Inflammatory macrophage treated with lipopolysaccharide for 4 hours (primary cell): ENCODE measurements around the gene NEDD4L.
"Not testable (repeated sequence)": the region's sequence is repeated elsewhere in the genome, so short reads cannot be mapped to it uniquely, and the experiment has no call there.

Experiments
- DNase-seq: peaks from one replicate; pipeline ENCODE4 v3.0.0-alpha.2; 2020

The NEDD4L gene

DNA sequence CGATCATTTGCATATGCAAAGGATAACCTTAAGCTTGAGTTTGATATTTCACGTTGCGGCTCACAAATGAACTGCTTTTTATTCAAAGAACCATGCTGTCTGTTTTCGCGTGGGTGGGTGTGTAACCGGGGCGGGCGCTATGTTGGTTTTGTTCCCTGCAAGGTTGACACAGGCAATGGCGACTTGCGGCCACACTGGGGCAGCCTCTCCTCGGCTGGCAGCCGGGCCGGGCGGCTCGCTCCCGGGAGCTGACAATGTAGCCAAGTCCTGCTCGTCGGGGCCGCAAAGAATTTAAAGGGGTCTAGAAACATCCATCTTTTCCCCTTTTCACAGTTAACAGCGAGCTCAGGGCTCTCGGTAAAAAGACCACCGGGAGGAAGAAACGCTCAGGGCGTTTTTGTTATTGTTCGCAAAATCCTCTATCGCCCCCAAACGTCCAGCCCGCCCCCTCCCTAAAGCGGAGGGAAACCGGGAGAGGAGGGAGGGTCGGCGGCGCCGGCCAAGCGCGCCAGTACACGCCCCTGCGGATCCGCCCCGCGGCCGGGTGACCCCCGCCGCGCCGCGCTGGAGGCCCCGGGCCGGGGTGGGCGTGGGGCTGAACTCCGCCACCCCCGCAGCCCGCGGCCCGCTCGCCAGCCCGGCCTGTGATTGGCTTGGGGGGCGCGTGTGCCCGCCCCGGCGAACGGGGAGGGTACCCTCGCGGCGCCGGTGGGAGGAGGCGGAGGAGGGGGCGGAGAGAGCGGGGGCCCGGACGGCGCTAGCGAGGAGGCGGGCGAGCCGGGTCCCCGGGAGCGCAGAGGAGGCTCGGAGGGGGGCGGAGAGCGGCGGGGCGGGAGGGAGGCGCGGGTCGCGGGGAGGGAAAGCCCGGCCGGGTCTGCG is at the start of gene NEDD4L:
Gene NEDD4L (plus strand): TSS at position 736 of the 879 bp plus-strand sequence. CDS start 435 bp downstream, outside the sequence.
- peak; percentile 92 for DNase-seq

DNA sequence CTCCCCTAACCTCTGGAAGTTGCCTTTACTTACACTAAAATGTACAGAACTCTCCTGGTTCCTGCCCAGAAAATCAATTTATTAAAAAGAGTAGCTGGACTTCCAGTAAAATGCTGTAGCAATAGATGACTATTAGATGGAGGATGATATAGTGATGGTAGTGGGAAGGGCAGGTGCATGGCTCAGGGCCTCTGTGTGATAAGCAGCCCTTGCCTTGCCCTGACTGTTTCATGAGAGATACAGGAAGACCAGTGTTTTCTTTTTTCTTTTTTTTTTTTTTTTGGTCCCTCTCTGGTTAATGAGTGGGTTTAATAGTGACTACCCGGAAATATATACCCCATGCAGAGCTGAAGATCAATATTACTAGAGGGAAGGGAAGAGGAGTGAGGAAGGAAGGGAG is 48.7 kb upstream of the NEDD4L start:
- no peak for DNase-seq

DNA sequence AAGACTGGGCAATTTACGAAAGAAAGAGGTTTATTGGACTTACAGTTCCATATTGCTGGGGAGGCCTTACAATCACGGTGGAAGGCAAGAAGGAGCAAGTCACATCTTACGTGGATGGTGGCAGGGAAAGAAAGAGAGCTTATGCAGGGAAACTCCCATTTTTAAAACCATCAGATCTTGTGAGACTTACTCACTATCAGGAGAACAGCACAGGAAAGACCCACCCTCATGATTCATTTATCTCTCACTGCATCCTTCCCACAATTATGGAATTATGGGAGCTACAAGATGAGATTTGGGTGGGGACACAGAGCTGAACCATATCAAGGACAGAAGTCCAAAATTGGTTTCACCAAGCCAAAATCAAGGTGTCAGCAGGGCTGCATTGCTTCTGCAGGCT is 47.1 kb upstream of the NEDD4L start:
- DNase-seq = not testable (repeated sequence)

DNA sequence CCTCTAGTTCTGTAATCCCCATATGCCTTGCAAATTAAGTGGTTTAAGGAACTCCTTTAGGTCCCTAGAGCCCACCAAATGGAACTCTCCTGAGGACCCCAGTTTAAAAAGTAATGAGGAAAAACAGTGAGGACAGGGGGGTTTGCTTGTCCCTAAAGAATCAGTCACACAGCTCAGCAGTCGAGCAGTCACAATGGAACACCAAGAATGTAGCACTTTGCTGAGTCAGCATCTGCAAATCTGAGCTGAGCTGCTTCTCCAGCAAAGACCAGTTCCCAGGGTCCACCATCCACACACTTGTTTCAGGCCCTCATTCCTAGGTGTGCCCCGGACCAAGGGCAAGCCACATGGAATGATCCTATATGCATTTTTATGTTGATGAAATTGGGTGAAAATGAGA is 46.2 kb upstream of the NEDD4L start:
- no peak for DNase-seq

DNA sequence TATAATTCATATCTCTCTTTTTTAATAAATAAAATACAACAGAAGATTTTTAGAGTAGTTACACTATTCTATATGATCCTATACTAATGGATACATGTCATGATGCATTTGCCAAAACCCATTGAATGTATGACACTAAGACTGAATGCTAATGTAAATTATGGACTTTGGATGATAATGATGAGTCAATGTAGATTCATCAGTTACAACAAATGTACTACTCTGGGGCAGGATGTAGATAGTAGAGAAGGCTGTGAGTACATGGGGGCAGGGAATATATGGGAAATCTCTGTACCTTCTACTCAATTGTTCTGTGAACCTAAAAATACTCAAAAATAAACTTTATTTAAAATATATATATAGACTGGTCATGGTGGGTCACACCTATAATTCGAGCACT is 45.6 kb upstream of the NEDD4L start:
- DNase-seq = no peak

DNA sequence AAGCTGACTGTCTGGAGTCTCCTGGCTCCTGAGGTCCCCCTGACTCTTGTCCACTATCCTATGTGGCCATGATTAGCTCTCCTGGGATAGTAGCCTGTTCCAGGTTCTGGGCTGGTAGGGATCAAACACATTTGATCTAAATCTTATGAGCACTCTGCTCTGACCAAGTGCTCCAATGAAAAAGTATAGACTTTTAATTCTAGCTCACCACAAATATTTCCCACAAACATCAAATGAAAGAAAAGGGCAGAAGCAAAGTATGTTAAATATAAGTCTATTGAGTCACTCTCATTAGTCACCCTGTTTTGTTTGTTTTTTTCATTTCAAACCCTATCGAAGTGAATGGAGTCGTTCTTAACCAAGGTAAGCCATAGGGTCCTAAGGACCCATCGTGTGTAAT is 39.7 kb upstream of the NEDD4L start:
- no peak for DNase-seq

DNA sequence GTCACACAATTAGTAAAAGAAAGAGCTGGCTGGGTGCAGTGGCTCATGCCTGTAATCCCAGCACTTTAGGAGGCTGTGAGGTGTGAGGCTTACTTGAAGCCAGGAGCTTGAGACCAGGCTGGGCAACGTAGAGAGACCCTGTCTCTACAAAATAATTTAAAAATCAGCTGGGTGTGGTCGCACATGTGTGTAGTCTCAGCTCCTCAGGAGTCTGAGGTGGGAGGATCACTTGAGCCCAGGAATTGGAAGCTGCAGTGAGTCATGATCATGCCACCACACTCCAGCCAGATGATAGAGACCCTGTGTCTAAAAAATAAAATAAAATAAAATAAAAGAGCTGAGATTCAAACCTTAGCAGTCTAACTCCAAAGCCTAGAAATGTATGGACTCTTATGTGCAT is 39.0 kb upstream of the NEDD4L start:
- DNase-seq = no peak

DNA sequence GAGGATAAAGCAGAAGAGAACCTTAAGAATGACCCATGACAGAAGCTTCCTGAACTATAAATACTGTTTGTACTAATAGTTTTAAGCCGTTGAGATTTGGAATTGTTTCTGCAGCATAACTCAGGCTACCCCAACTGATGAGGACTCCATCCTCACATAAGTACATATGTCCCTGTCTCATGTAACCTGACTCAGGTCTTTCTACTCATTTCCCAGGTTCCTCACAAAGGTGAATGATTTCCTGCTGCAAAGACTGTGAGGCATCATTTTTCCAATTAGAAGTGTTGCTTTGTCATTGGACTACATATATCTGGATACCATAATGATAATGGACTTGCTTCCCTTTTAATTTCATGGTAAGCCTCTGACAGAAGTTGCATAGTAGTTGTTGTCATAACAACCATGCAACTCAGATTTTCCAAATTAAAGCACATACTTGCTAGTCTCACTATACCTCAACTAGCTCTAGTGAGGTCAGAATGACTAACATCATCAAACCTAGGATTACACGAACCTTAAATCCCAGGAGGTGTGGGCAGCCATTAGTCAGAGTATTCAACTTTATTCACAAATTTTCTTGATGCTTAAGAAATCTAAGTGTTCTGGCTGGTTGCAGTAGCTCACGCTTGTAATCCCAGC is 38.0 kb upstream of the NEDD4L start:
- DNase-seq = no peak

DNA sequence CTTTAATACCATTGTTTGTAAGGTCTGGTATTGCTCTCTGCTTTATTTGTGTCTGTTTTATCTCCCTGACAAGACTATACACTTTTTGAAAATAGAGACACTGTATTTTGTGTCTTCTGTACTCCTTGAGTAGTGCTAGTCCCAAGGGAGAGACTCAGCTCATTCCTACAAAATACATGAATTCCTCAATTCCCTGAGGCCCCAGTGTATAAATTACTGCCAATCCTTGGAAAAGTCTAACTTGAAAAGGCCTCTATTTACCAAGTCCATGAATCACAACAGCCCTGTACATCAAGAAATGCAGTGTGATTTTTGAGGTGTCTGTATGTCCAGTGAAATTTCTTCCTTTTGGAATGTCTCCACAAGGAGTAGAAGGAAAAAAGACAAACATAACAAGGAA is 34.9 kb upstream of the NEDD4L start:
- DNase-seq = no peak

DNA sequence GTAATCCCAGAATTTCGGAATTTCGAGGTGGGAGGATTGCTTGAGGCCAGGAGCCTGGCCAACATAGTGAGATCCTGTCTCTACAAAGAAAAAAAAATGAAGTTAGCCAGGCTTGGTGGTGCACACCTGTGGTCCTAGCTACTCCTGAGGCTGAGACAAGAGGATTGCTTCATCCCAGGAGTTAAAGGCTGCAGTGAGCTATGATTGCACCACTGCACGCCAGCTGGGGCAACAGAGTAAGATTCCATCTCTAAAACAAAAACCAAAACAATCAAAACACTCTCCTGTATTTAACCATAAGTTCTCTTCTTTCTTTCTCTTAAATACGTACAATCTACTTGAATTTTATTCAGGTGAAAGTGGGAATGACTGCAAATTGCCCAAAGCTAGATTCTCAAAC is 33.8 kb upstream of the NEDD4L start:
- no peak for DNase-seq

DNA sequence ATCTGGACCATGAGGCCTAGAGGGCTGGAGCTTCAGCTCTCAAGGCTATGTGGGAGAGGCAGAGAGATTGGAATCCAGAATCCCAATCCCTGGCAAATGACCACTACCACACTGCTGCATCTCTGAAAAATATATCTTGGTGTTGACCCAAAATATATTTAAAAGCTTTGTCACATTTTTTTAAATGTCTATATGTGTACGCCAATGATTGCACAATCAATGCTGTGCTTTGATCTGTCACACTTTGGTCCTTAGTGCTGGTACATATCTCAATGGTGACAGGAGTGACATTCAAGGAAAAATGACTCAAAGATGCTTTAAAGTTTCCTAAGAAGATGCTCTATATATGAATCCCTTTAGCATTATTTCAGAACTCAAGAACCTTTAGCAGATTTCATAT is 31.7 kb upstream of the NEDD4L start:
- no peak for DNase-seq

DNA sequence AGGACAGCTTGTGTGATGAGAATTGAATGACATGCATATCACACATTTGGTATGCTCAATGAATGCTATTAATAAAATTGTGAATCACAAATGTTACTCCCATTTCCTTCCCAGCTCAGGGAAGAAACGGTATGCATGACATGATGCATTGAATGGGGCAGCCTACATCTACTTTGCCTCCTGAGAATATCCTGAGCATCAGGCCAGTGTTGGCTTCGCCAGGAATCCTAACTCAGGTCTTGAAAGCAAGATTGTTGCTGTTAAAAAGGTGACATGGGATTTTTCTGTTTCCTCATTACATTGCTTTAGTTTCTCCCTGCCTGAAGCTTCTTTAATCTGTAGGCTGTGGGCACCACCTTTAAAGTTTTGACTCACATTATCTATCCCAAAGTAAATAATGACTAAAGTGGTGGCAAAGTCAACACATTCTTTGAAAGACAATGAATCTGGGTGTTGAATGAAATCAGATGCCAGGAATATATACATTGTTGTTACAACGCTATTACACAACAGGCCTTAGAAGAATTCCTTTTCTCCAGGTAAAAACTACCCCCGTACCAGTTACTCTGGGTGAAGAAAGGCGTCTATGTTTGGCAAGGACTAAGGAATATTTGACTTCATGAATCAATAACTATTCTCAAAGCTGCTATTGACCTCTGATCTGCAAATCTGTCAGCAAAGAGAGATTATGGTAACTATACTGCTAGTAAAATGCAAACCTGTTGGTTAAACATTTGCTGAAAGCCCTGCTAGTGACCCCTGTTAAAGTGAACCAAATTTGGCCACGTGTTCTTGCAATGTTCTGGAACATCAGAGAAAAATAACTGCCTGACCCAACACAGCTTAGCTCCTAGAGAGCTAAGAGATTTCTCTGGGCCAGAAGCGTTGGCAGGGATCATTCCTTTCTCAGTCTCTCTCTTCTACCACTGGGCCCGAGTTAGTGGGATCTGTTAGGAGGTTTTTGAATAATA is 30.5 kb upstream of the NEDD4L start:
- DNase-seq = no peak

DNA sequence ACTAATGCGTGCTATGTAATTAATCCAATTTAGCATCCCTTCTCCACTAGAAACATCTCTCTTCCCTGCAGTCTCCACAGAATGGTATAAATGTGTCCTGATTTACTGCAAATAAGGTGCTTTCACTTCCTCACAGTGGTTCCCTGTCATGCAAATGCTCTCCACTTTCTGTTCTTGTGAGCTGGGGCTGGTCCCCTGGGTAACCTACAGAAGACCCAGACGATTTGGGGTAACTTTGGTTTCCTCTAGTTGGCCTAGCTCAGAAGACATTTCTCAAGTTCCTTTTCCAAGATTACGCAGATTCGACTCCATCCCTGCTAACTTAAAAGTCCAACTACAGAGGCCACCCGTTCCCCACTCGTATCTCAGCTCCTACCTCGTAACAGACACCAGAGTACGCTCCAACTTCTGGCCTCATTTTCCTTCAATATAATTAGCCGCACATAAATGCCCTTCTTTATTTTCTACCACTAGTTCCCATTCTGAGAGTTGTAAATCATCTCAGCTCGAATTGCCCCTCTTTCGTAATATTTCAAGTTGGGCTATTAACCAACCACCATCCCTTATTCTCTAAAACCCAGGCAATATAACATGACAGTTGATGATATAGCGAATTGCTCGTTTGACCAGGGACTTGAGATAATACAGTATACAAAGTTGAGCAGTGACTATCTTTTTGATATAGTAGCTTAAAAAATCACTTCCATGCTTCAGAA is 28.8 kb upstream of the NEDD4L start:
- peak; percentile 54 for DNase-seq

DNA sequence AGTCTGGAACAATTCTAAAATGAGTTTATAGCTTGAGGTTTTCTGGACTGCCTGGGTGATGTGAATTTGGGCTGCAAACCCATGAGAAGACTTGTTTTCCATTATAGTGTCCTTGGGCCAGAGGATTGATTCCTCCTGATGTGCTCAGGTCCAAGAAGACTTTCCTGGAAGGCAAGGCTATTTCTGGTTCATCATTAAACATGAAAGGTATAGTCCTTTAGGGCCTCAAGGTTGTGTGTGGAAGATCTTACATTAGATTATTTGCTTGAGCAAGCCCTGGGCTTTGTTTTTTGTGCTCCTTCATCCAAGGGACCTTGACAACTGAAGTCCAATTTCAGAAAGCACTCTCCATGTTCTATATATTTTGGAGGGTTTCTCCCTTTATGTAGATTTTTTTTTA is 26.8 kb upstream of the NEDD4L start:
- DNase-seq = no peak

DNA sequence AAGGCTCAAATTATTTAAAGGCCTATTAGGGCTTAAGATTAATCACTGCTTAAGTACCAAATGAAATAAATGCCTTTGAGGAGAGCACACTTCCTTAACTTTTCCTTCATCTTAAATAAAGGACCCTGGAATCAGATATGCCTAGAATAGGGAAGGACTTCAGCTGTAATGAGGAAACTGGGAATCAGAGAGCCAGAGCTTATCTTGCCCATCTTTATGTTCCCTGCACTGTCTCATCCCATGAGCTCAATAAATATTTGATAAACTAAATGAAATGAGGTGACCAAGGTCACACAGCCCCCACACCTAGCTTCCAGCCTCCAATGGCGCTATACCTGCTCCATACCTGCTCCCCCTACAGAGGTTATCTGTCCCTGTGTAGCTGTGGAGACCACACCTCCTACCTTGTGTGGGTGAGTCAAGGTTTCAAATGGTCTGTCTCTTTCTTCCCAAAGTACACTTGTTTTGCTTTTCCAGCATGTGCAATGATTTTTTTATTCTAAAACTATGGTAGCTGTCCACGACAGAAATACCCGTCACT is 23.4 kb upstream of the NEDD4L start:
- DNase-seq = no peak

DNA sequence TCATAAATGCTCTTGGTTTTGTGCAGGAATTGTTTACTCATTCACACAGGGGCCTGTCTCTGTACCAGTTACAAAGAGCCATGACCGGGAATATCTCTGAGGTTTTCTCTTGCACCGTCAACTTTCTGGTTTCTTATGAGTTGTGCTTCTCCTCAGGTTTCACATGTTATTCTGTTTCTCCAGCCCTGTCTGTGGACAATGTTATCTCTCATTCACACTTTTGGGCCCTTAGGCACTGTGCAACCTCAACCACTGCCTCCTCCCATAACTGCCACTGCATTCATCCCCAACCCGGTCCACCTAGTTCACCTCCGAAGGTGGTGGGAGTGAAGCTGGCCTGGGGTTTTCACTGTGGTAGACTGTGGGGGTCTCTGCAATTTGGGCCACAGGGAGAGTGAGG is 22.5 kb upstream of the NEDD4L start:
- no peak for DNase-seq

DNA sequence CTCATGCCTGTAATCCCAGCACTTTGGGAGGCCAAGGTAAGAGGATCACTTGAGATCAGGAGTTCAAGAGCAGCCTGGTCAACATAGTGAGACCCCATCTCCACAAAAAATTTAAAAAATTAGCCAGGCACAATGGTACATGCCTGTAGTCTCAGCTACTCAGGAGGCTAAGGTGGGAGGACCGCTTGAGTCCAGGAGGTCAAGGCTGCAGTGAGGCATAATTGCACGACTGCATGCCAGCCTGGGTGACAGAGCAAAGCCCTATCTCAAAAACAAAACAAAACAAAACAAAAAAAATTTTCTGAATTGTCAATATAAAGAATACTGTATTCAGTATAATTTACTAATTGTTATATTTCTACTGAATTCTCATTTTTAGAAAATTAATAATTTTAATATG is 20.9 kb upstream of the NEDD4L start:
- no peak for DNase-seq

DNA sequence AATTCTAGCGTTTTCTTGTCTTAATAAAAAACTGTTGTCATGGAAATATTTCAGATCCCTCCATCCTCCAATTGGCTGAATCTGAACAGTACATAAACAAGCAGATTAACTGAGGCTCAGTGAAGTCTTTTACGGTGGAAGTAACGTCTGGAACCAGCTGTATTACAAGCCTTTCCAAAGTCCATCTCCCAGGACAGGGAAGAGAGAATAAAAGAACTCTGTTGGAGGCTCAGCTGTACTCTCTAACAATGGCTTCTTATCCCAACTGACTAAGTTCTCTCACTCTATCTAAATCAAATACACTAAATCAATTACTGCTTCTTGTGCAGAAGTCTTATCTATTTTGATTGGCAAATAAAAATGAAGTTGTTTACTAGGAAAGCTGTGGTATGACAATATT is 19.9 kb upstream of the NEDD4L start:
- DNase-seq = no peak

DNA sequence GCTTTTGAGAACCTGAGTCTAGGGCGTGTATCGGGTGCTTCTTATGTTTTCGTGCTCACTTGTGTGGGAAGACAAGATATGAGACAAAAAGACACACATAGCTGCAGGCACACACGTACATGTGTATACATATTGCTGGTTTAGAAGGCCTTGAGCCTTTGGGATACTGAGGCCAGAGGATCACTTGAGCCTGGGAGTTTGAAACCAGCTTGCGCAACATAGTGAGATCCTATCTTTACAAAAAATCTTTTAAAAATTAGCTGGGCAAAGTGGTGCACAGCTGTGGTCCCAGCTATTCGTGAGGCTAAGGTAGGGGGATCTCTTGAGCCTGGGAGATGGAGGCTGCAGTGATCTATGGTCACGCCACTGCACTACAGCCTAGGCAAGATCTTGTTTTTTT is 18.8 kb upstream of the NEDD4L start:
- no peak for DNase-seq

DNA sequence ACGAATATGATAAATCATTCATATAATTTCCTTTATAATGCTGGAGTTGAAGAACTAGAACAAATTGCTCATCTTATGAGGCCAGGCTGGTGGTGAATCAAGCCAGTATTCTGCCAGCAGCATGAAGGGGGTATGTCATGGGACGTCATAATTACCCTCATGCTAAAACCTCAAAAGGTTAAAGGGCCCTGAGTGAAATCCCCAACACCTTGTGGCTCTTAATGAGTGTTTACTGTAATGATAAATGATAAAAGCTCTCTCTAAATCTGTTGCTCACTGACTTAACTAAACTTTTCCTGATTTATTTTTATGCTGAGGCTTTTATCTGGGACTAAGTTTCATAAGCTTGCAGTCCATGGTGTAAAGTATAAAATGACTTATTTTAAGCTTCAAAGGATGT is 18.3 kb upstream of the NEDD4L start:
- no peak for DNase-seq

DNA sequence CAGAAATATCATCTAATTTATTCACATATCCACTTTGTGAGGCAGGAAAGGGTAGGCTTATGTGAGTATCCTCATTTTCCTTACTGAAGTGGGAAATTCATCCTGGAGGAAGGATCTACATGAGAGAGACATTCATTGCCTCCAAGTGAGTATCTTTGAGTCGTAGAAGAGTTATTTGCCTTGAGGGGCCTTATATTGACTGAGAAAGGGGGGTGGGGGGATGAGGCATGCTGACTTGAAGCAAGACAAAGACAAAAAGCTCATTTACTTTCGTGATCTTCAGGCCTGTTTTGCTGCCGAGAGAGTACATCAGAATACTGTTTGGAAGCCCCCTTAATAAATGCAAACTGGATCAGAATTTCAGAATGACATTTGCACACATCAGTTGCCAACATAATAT is 17.6 kb upstream of the NEDD4L start:
- no peak for DNase-seq

DNA sequence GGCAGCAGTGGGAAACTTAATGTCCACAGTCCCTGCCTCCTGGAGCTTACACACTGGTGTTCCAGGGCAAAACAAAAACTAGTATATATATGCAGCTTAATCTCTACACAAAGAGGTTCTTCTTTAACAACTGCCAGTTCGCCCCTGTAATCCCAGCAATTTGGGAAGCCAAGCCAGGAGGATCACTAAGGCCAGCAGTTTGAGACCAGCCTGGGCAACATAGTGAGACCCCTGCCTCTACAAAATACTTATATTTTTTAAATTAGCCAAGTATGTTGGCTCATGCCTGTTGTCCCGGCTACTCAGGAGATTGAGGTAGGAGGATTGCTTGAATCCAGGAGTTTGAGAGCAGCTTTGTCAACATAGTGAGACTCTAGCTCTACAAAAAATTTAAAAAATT is 17.2 kb upstream of the NEDD4L start:
- DNase-seq = no peak
